Lower leg skin (tissue), 4 donors: Measurements from ENCODE around the gene HERC5. TPM values are rescaled to one million over a fixed set of nuclear protein-coding genes. Genes with fewer than 3 reads are reported as not detected.
A peak's percentile ranks its signal among the peaks of the same experiment; 100 is the strongest.
"Not testable (repeated sequence)": the region's sequence is repeated elsewhere in the genome, so short reads cannot be mapped to it uniquely, and the experiment has no call there.

ENCODE experiments used
- DNase-seq, 2 donors: peaks; one replicate each; pipeline ENCODE4 v3.0.0-alpha.2; 2019; ENCODE audit warnings: low spot score in 2 of 2
- H3K4me3 ChIP-seq: fragments of 200-600 bp; sonication (generic); 2 replicates; pipeline ENCODE4 v1.5.1; 2017; ENCODE audit warnings: mild to moderate bottlenecking, low read depth; ENCODE audit not compliant: poor library complexity, severe bottlenecking
- POLR2A ChIP-seq, 2 donors: fragments of 450-650 bp; IDR thresholded peaks; one replicate each; pipeline ENCODE4 v1.6.1; 2016 to 2017; ENCODE audit warnings: antibody characterized with exemption in 2 of 2, mild to moderate bottlenecking in 1 of 2, moderate library complexity in 1 of 2
- WGBS, 2 donors: methylation state at CpG; one replicate each; pipeline ENCODE4 v1.1.5; 2018; 5-methylcytosine and 5-hydroxymethylcytosine counted together
- intact Hi-C: fragments of 100-400 bp; cut with DNase I; formaldehyde crosslinking; loops from one replicate; pipeline ENCODE4 v1.15.0; 2023; ENCODE audit warnings: low total_unique reads
- total RNA-seq, 4 donors: library from RNA; depleted of rRNA; stranded (reverse); fragments of >200 nt; gene quantifications; one replicate each; pipeline ENCODE4 v1.1.0, GENCODE V29; 2016
- TF ChIP-seq, protein P1 (sequence below), 3 donors: fragments of 450-650 bp; IDR thresholded peaks; one replicate each; pipeline ENCODE4 v1.5.1; 2016; ENCODE audit warnings: antibody characterized with exemption in 3 of 3, mild to moderate bottlenecking in 3 of 3, moderate library complexity in 2 of 3

Gene HERC5
- total RNA-seq, 4 donors from 2014 or later: 0.51 to 2.7 (median 1.9) TPM

DNA sequence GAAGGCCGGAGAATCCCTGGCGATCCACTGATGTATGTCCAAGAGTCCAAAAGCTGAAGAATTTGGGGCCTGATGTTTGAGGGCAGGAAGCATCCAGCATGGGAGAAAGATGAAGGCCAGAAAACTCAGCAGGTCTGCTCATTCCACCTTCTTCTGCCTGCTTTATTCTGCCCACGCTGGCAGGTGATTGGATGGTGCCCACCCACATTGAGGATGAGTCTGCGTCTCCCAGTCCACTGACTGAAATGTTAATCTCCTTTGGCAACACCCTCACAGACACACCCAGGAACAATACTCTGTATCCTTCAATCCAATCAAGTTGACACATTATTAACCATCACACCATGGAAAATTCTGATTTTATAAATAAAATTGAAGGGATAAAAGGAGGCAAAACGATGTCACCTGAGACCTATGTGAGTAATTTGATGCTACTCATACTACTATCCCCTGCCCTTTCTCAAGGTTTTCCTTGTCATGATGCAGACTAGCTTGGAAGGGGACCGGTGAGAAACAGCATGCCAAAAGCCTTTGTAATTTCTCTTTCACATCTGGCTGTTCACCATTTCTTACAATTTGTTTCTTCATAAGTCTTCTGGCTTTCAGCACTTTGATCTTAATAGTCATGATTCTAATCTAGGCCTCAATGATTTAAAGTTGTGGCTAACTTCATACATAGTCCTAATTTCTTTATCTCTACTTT lies 76.3 kb downstream of the HERC5 start:
- intact Hi-C loops: loop anchor here (5.0 kb wide), 2 partner anchors 129 to 489 kb away; no protein-coding TSS in a partner anchor
- 73 to 77% methylated on average over 6 of the region's 6 CpGs for WGBS, 2 donors
- TF ChIP-seq, protein P1, sequence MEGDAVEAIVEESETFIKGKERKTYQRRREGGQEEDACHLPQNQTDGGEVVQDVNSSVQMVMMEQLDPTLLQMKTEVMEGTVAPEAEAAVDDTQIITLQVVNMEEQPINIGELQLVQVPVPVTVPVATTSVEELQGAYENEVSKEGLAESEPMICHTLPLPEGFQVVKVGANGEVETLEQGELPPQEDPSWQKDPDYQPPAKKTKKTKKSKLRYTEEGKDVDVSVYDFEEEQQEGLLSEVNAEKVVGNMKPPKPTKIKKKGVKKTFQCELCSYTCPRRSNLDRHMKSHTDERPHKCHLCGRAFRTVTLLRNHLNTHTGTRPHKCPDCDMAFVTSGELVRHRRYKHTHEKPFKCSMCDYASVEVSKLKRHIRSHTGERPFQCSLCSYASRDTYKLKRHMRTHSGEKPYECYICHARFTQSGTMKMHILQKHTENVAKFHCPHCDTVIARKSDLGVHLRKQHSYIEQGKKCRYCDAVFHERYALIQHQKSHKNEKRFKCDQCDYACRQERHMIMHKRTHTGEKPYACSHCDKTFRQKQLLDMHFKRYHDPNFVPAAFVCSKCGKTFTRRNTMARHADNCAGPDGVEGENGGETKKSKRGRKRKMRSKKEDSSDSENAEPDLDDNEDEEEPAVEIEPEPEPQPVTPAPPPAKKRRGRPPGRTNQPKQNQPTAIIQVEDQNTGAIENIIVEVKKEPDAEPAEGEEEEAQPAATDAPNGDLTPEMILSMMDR (IDR thresholded peaks at IDR 0.05): no peak
- no peak for TF ChIP-seq POLR2A (IDR thresholded peaks at IDR 0.05)

DNA sequence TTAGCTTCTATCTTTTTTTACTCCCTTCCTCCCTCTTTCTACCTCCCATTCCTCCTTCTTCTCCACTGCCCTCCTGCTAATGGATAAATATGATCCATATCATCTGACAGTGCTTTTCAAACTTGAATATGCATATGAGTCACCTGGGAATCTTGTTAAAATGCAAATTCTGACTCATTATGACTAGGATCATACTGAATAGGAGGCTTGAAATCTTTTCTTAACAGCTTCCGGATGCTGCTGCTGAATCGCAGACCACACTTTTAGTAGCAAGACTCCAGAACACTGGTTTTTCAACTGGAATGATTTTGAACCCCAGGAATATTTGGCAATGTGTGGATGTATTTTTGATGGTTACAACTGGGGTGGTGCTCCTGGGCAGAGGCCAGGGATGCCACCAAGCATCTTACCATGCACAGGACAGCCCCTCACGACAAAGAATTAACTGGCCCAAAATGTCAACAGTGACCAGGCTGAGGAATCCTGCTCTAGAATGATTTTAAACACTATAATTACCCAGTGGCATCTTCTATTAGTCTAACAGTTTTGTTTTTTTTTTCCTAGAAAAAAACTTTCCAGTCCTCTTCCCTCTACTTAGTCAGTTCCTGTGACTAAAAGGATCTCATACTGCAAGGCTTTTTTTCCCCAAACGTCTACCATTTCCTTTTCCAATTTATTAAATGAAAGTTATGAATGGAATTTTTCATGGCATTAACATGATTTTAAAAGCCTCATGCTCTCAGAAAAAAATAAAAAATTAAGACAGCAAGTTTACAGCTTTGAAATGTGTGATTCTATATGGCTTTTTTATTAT lies 77.2 kb downstream of the HERC5 start:
- no peak overlapping the region for H3K4me3 ChIP-seq
- intact Hi-C loops: loop anchor here (5.0 kb wide), 2 partner anchors 128 to 488 kb away; no protein-coding TSS in a partner anchor
- WGBS, 2 donors: 45 to 46% methylated on average over 4 of the region's 4 CpGs
- TF ChIP-seq, protein P1 (IDR thresholded peaks at IDR 0.05): no peak
- TF ChIP-seq POLR2A (IDR thresholded peaks at IDR 0.05): no peak
- DNase-seq: no peak

More for the DNA sequence above, 76.3 kb downstream of the HERC5 start:
- H3K4me3 ChIP-seq: no peak overlapping the region
- DNase-seq: no peak

DNA sequence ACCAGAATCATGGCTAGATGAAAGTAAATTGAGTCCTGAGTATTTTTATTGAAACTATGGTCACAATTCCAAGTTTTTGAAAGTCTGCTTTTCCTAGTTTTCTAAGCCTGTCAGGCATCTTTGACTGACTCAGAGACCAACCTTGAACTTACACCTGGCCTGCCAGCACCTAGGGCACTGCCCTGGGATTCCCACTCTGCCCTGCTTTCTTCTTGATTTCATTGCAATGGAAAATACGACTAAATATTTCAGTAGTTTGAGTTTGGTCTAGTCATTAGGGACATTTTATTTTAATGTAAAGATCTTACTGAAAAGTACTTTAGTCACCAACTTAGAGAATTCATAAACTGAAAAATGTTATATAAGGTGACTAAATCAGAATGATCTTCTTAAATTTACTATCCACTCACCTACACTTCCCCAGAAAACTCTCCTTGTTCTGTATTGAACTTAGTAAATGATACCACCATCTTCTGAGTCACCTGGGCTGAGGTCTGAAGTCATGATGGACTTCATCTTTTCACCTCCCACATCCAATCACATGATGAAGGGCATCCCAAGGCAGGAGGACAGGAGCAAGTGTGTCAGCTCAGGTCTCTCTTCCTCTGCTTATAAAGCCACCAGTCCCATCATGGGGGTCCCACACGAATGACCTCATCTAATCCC lies 78.3 kb downstream of the HERC5 start:
- H3K4me3 ChIP-seq: no peak overlapping the region
- DNase-seq: no peak
- TF ChIP-seq POLR2A (IDR thresholded peaks at IDR 0.05): no peak
- TF ChIP-seq, protein P1 (IDR thresholded peaks at IDR 0.05): no peak
- 87 to 97% methylated on average over 2 of the region's 2 CpGs for WGBS, 2 donors
- intact Hi-C loops: no loop called here

DNA sequence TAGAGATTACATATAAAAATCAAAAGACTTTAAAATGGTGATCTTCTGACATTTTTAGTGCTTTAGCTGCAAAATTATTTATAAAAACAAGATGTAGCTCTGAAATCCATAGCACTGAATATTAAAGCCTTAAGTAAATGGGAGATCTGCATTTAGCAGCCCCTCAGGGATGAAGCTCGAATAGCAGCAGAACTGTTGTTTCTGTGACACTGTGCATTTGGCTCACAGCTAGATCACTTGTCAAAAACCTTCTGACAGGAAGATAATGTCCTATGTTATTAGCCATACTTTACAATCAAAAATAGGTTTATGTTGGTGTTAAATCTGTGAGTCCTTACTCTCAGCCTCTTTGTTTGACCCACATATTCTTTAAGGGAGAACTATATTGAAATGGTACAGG lies 80.8 kb downstream of the HERC5 start:
- TF ChIP-seq, protein P1 (IDR thresholded peaks at IDR 0.05): no peak
- TF ChIP-seq POLR2A (IDR thresholded peaks at IDR 0.05): no peak
- 88 to 97% methylated on average over 1 of the region's 1 CpG for WGBS, 2 donors
- no peak for DNase-seq
- intact Hi-C loops: no loop called here
- no peak overlapping the region for H3K4me3 ChIP-seq

DNA sequence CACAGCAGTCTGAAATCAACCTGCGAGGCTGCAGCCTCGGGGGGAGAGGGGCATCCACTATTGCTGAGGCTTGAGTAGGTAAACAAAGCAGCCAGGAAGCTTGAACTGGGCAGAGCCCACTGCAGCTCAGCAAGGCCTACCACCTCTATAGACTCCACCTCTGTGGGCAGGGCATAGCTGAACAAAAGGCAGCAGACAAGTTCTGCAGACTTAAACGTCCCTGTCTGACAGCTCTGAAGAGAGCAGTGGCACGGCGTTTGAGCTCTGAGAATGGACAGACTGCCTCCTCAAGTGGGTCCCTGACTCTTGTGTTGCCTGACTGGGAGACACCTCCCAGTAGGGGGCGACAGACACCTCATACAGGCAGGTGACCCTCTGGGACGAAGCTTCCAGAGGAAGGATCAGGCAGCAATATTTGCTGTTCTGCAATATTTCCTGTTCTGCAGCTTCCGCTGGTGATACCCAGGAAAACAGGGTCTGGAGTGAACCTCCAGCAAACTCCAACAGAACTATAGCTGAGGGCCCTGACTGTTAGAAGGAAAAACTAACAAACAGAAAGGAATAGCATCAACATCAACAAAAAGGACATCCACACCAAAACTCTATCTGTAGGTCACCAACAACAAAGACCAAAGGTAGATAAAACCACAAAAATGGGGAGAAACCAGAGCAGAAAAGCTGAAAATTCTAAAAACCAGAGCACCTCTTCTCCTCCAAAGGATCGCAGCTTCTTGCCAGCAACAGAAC lies 82.6 kb downstream of the HERC5 start:
- DNase-seq: peak; percentile 52 to 92
- intact Hi-C loops, H3K4me3 ChIP-seq: not testable (repeated sequence)
- 27 to 41% methylated on average over 9 of the region's 9 CpGs for WGBS, 2 donors
